HepG2 (cell line): ENCODE measurements around the gene CFAP99. TPM values are rescaled to one million over a fixed set of nuclear protein-coding genes. Genes with fewer than 3 reads are reported as not detected.

Source experiments
- AKNA ChIP-seq: sonication (generic); formaldehyde crosslinking; IDR thresholded peaks from 2 replicates; pipeline ENCODE4 v1.4.0; 2020; ENCODE audit warnings: missing genetic modification reagents, borderline replicate concordance
- CBX5 ChIP-seq: sonication (generic); formaldehyde crosslinking; IDR thresholded peaks from 2 replicates; pipeline ENCODE4 v1.4.0; 2020; ENCODE audit warnings: missing genetic modification reagents, borderline replicate concordance
- HMG20B ChIP-seq: conservative IDR thresholded peaks from 2 replicates; pipeline ENCODE4 v1.6.1; 2016; ENCODE audit warnings: missing genetic modification reagents, missing compliant biosample characterization
- MBNL3 ChIP-seq: fragments of 250-450 bp; sonication (Bioruptor Pico); conservative IDR thresholded peaks from 2 replicates; pipeline ENCODE4 v1.8.0; 2022; ENCODE audit warnings: mild to moderate bottlenecking, inconsistent platforms
- NFAT5 ChIP-seq: sonication (generic); formaldehyde crosslinking; IDR thresholded peaks from 2 replicates; pipeline ENCODE4 v1.4.0; 2020; ENCODE audit warnings: missing genetic modification reagents
- SNAPC4 ChIP-seq: sonication (generic); formaldehyde crosslinking; IDR thresholded peaks from 2 replicates; pipeline ENCODE4 v1.4.0; 2020; ENCODE audit warnings: mild to moderate bottlenecking, missing genetic modification reagents
- STAT5B ChIP-seq: sonication (generic); formaldehyde crosslinking; IDR thresholded peaks from 2 replicates; pipeline ENCODE4 v1.4.0; 2020; ENCODE audit warnings: missing genetic modification reagents
- ZBTB39 ChIP-seq: sonication (generic); formaldehyde crosslinking; IDR thresholded peaks from 2 replicates; pipeline ENCODE4 v1.5.0; 2020; ENCODE audit warnings: missing genetic modification reagents
- ZKSCAN5 ChIP-seq: sonication (generic); formaldehyde crosslinking; IDR thresholded peaks from 2 replicates; pipeline ENCODE4 v1.5.1; 2020; ENCODE audit warnings: mild to moderate bottlenecking, missing genetic modification reagents
- ZNF768 ChIP-seq: sonication (generic); formaldehyde crosslinking; IDR thresholded peaks from 2 replicates; pipeline ENCODE4 v1.4.0; 2020; ENCODE audit warnings: missing genetic modification reagents
- polyA plus RNA-seq, 8 experiments: library from polyadenylated mRNA; depleted of rRNA in 3 of 8; stranded (reverse) in 7 of 8; unstranded in 1 of 8; fragments of >200 nt; fragmentation: Illumina TruSeq in 4 of 8; extraction: Trizol in 4 of 8; gene quantifications; 2 replicates each; pipeline versions ENCODE4 v1.2.1 to v1.2.3, GENCODE V29; 2011 to 2016; ENCODE audit warnings: low read depth in 4 of 8, missing spikeins in 1 of 8, mixed read lengths in 1 of 8; ENCODE audit not compliant: insufficient read depth in 1 of 8
- total RNA-seq, 5 experiments: library from RNA; depleted of rRNA; stranded (reverse); fragments of >200 nt; fragmentation: Illumina TruSeq; extraction: Trizol; gene quantifications; 2 replicates each; pipeline ENCODE4 v1.2.3, GENCODE V29; 2016; ENCODE audit warnings: low read depth in 1 of 5

The CFAP99 gene
- total and polyA plus RNA-seq, 2 of the 13 experiments (the other 11 are each of a cell fraction or from before 2014, with no cell fraction given), result not detected

- TF ChIP-seq SNAPC4, result no peak
- TF ChIP-seq STAT5B (CRISPR knock-in tag), result no peak
- TF ChIP-seq ZBTB39 (CRISPR knock-in tag), result no peak
- no peak for TF ChIP-seq ZKSCAN5 (CRISPR knock-in tag)
- TF ChIP-seq NFAT5, result no peak
- no peak for TF ChIP-seq AKNA (CRISPR knock-in tag)
- TF ChIP-seq ZNF768, result no peak
- peak; percentile 24; the same call in 1 of the 2 replicates for TF ChIP-seq CBX5 (CRISPR knock-in tag)
- TF ChIP-seq HMG20B (CRISPR knock-in tag), result no peak
- TF ChIP-seq MBNL3 (CRISPR knock-in tag), result no peak
These were observed at the start of gene CFAP99 (continued) for GRCh38 chr4:2418650-2419571.
